GM23248 (cell line): ENCODE data around the gene ARHGEF1. TPM values are rescaled to one million over a fixed set of nuclear protein-coding genes. Genes with fewer than 3 reads are reported as not detected.

ENCODE experiments used
- DNase-seq: peaks from one replicate; pipeline ENCODE4 v3.0.0-alpha.2; 2015
- H2AFZ ChIP-seq: fragments of 200-600 bp; sonication (generic); 2 replicates; pipeline ENCODE4 v1.6.1; 2016; ENCODE audit warnings: antibody characterized with exemption
- H3F3A ChIP-seq: fragments of 200-600 bp; sonication (generic); 2 replicates; pipeline ENCODE4 v1.6.1; 2016; ENCODE audit warnings: mild to moderate bottlenecking, antibody characterized with exemption, mixed run types; ENCODE audit not compliant: insufficient read depth
- H3K27ac ChIP-seq: fragments of 200-600 bp; sonication (generic); 2 replicates; pipeline ENCODE4 v1.5.1; 2016; ENCODE audit warnings: mild to moderate bottlenecking
- H3K27me3 ChIP-seq: fragments of 200-600 bp; sonication (generic); replicated peaks from 2 replicates; pipeline ENCODE4 v1.6.1; 2016; ENCODE audit warnings: mild to moderate bottlenecking; ENCODE audit not compliant: insufficient read depth
- H3K36me3 ChIP-seq: fragments of 200-600 bp; sonication (generic); 2 replicates; pipeline ENCODE4 v1.6.1; 2016; ENCODE audit warnings: low read depth, mild to moderate bottlenecking
- H3K4me1 ChIP-seq: fragments of 200-600 bp; sonication (generic); 2 replicates; pipeline ENCODE4 v1.6.1; 2016; ENCODE audit warnings: mild to moderate bottlenecking; ENCODE audit not compliant: insufficient read depth
- H3K4me2 ChIP-seq: fragments of 200-600 bp; sonication (generic); one replicate; pipeline ENCODE4 v1.6.1; 2016; ENCODE audit warnings: mild to moderate bottlenecking; ENCODE audit not compliant: unreplicated experiment
- H3K4me3 ChIP-seq: fragments of 200-600 bp; sonication (generic); 2 replicates; pipeline ENCODE4 v1.5.1; 2016; ENCODE audit warnings: mild to moderate bottlenecking
- H3K79me2 ChIP-seq: fragments of 200-600 bp; sonication (generic); 2 replicates; pipeline ENCODE4 v1.6.1; 2016; ENCODE audit warnings: mild to moderate bottlenecking; ENCODE audit not compliant: insufficient read depth
- H3K9ac ChIP-seq: fragments of 200-600 bp; sonication (generic); 2 replicates; pipeline ENCODE4 v1.6.1; 2016; ENCODE audit warnings: mild to moderate bottlenecking
- H3K9me2 ChIP-seq: fragments of 200-600 bp; sonication (generic); 2 replicates; pipeline ENCODE4 v1.6.1; 2016; ENCODE audit warnings: mixed run types, mild to moderate bottlenecking, moderate library complexity; ENCODE audit not compliant: insufficient read depth
- H3K9me3 ChIP-seq: fragments of 200-600 bp; sonication (generic); one replicate; pipeline ENCODE4 v1.6.1; 2017; ENCODE audit warnings: low read depth
- H4K20me1 ChIP-seq: fragments of 200-600 bp; sonication (generic); 2 replicates; pipeline ENCODE4 v1.6.0; 2016; ENCODE audit not compliant: insufficient read depth
- EZH2 ChIP-seq: fragments of 200-600 bp; sonication (generic); IDR thresholded peaks from 2 replicates; pipeline ENCODE4 v1.6.1; 2018; ENCODE audit warnings: antibody characterized with exemption, mild to moderate bottlenecking; ENCODE audit not compliant: insufficient read depth, poor library complexity, severe bottlenecking
- EZH2phosphoT487 ChIP-seq: fragments of 200-600 bp; sonication (generic); IDR thresholded peaks from 2 replicates; pipeline ENCODE4 v1.6.1; 2018; ENCODE audit warnings: antibody characterized with exemption, moderate library complexity, mild to moderate bottlenecking, low read depth; ENCODE audit not compliant: insufficient read depth
- WGBS, 2 experiments: methylation state at CpG; one replicate each; pipeline ENCODE4 v1.1.6; 2015 to 2017; ENCODE audit warnings: low lambda C conversion rate in 2 of 2, low coverage in 1 of 2; ENCODE audit errors: missing lambda C conversion rate in 2 of 2; 5-methylcytosine and 5-hydroxymethylcytosine counted together
- in situ Hi-C: fragments of 300-500 bp; cut with MboI; formaldehyde crosslinking; loops from 2 replicates; pipeline ENCODE4 v1.15.0; 2020
- polyA plus RNA-seq: library from polyadenylated mRNA; unstranded; fragments of >200 nt; fragmentation: Nextera tagmentation; extraction: Ambion mirVana; gene quantifications from 2 replicates; pipeline ENCODE4 v1.2.1, GENCODE V29; 2016
- total RNA-seq: library from RNA; depleted of rRNA; stranded (reverse); fragments of >200 nt; shearing (Covaris generic); gene quantifications from 2 replicates; pipeline ENCODE4 v1.2.3, GENCODE V29; 2014; rRNA removed

Gene ARHGEF1
- total RNA-seq (44.6 and 46.2 TPM in 2 replicates), polyA plus RNA-seq (44.3 and 49.6 TPM in 2 replicates)

- peak; percentile 44 for DNase-seq
- peak within 1 kb of the TSS; percentile 87 for H3K4me3 ChIP-seq
- peak within 1 kb of the TSS; percentile 75 for H2AFZ ChIP-seq
- H3K4me2 ChIP-seq, result peak within 1 kb of the TSS; percentile 94
- no peaks in the 10 kb centered on the region for H3K36me3 ChIP-seq
- peaks cover 13% of the 10 kb centered on the region for H3F3A ChIP-seq
- in situ Hi-C loops, result no loop called here
- H3K27me3 ChIP-seq, result no peaks in the 10 kb centered on the region
- H3K4me1 ChIP-seq, result peaks cover 11% of the 10 kb centered on the region
- peak within 1 kb of the TSS; percentile 39; the same call in 1 of the 2 replicates for H3K27ac ChIP-seq
- no peaks in the 10 kb centered on the region for H3K9me2 ChIP-seq
- 2 to 5% methylated on average over 20 to 70 of the region's 80 CpGs for WGBS, 2 experiments
- H3K9me3 ChIP-seq, result no peaks in the 10 kb centered on the region
- H3K9ac ChIP-seq, result peak within 1 kb of the TSS; percentile 95
- H3K79me2 ChIP-seq, result peaks cover 36% of the 10 kb centered on the region
- no peaks in the 10 kb centered on the region for H4K20me1 ChIP-seq
- TF ChIP-seq EZH2 (no peak), EZH2phosphoT487 (no peak)
These were observed at the start of gene ARHGEF1 for GRCh38 chr19:41882568-41883462. Gene ARHGEF1 (plus strand): TSS chr19:41883184. CDS start chr19:41888083, 4,899 bp downstream.

- no peak overlapping the region for H3K9ac ChIP-seq
- no peaks in the 10 kb centered on the region for H3F3A ChIP-seq
- TF ChIP-seq EZH2phosphoT487 (no peak), EZH2 (no peak)
- H3K4me1 ChIP-seq, result no peaks in the 10 kb centered on the region
- no peak overlapping the region for H3K4me3 ChIP-seq
- H3K4me2 ChIP-seq, result no peak overlapping the region
- peaks cover 17% of the 10 kb centered on the region for H3K27me3 ChIP-seq
- no peaks in the 10 kb centered on the region for H4K20me1 ChIP-seq
- no peaks in the 10 kb centered on the region for H3K9me3 ChIP-seq
- H2AFZ ChIP-seq, result no peak overlapping the region
- 34 to 35% methylated on average over 12 to 13 of the region's 13 CpGs for WGBS, 2 experiments
- no peak for DNase-seq
- in situ Hi-C loops, result no loop called here
- H3K79me2 ChIP-seq, result no peaks in the 10 kb centered on the region
- no peaks in the 10 kb centered on the region for H3K36me3 ChIP-seq
- H3K9me2 ChIP-seq, result no peaks in the 10 kb centered on the region
- no peak overlapping the region for H3K27ac ChIP-seq
These were observed 44.8 kb upstream of the ARHGEF1 start for GRCh38 chr19:41837981-41838708.

GRCh38 chr19:41839211-41839610 lies 43.8 kb upstream of the ARHGEF1 start:
- Histone ChIP-seq H3K27me3 (peaks cover 15% of the 10 kb centered on the region), H3K27ac (no peak overlapping the region)
- DNase-seq, result no peak

GRCh38 chr19:41843371-41843770 lies 39.6 kb upstream of the ARHGEF1 start:
- no peak overlapping the region for H3K4me3 ChIP-seq
- H3K79me2 ChIP-seq, result no peaks in the 10 kb centered on the region
- no peaks in the 10 kb centered on the region for H3K36me3 ChIP-seq
- H3K9ac ChIP-seq, result no peak overlapping the region
- peaks cover 12% of the 10 kb centered on the region for H3K27me3 ChIP-seq
- H4K20me1 ChIP-seq, result no peaks in the 10 kb centered on the region
- DNase-seq, result no peak
- TF ChIP-seq EZH2phosphoT487 (no peak), EZH2 (no peak)
- no peak overlapping the region for H2AFZ ChIP-seq
- 43 to 54% methylated on average over 6 to 7 of the region's 7 CpGs for WGBS, 2 experiments
- H3F3A ChIP-seq, result no peaks in the 10 kb centered on the region
- H3K4me2 ChIP-seq, result no peak overlapping the region
- H3K9me2 ChIP-seq, result no peaks in the 10 kb centered on the region
- H3K4me1 ChIP-seq, result no peaks in the 10 kb centered on the region
- in situ Hi-C loops, result no loop called here
- no peaks in the 10 kb centered on the region for H3K9me3 ChIP-seq
- no peak overlapping the region for H3K27ac ChIP-seq

More at GRCh38 chr19:41839211-41839610, 43.8 kb upstream of the ARHGEF1 start:
- no peak for TF ChIP-seq EZH2phosphoT487
- TF ChIP-seq EZH2, result no peak
- WGBS, 2 experiments, result 8 to 23% methylated on average over 2 of the region's 2 CpGs
- Histone ChIP-seq H3K79me2 (no peaks in the 10 kb centered on the region), H4K20me1 (no peaks in the 10 kb centered on the region), H3K9me3 (no peaks in the 10 kb centered on the region), H3F3A (no peaks in the 10 kb centered on the region), H3K4me3 (no peak overlapping the region), H3K36me3 (no peaks in the 10 kb centered on the region), H3K9me2 (no peaks in the 10 kb centered on the region), H3K9ac (no peak overlapping the region), H3K4me1 (no peaks in the 10 kb centered on the region), H2AFZ (no peak overlapping the region), H3K4me2 (no peak overlapping the region)
- in situ Hi-C loops, result no loop called here
